ELR (cell line): ENCODE results near the gene UMPS.
"Not testable (repeated sequence)": the region's sequence is repeated elsewhere in the genome, so short reads cannot be mapped to it uniquely, and the experiment has no call there.

Experiments used
- DNase-seq: peaks from one replicate; pipeline ENCODE4 v3.0.0-alpha.2; 2015; ENCODE audit warnings: low read depth

The UMPS gene

GRCh38 chr3:124707223-124707622, 23.0 kb upstream of the UMPS start:
- DNase-seq, result not testable (repeated sequence)

- peak; percentile 59 for DNase-seq
These were observed 22.6 kb upstream of the UMPS start for GRCh38 chr3:124707656-124708062.

GRCh38 chr3:124714223-124714853, 15.9 kb upstream of the UMPS start:
- no peak for DNase-seq

GRCh38 chr3:124722589-124722988, 7.7 kb upstream of the UMPS start:
- DNase-seq, result no peak

- DNase-seq, result no peak
These were observed 667 bp downstream of the UMPS start for GRCh38 chr3:124730941-124731297.

- DNase-seq, result no peak
These were observed 1.5 kb downstream of the UMPS start for GRCh38 chr3:124731760-124732159.

GRCh38 chr3:124741027-124741426, 10.8 kb downstream of the UMPS start:
- DNase-seq, result no peak

- DNase-seq, result no peak
These were observed 15.5 kb downstream of the UMPS start for GRCh38 chr3:124745756-124746155.

GRCh38 chr3:124747111-124747981, 17.1 kb downstream of the UMPS start:
- DNase-seq, result no peak

- no peak for DNase-seq
These were observed 18.4 kb downstream of the UMPS start for GRCh38 chr3:124748560-124749198.

- DNase-seq, result not testable (repeated sequence)
These were observed 19.6 kb downstream of the UMPS start for GRCh38 chr3:124749877-124750276.

GRCh38 chr3:124751501-124751900, 21.2 kb downstream of the UMPS start:
- DNase-seq, result no peak

- no peak for DNase-seq
These were observed 21.8 kb downstream of the UMPS start for GRCh38 chr3:124752051-124752450.

- not testable (repeated sequence) for DNase-seq
These were observed 27.7 kb downstream of the UMPS start for GRCh38 chr3:124757926-124758325.

GRCh38 chr3:124758851-124759635, 28.8 kb downstream of the UMPS start:
- no peak for DNase-seq

GRCh38 chr3:124759666-124760401, 29.6 kb downstream of the UMPS start:
- DNase-seq, result peak; percentile 36

- DNase-seq, result peak; percentile 53
These were observed 30.3 kb downstream of the UMPS start for GRCh38 chr3:124760601-124761000.

- peak; percentile 86 for DNase-seq
These were observed 31.1 kb downstream of the UMPS start for GRCh38 chr3:124761250-124761796.

GRCh38 chr3:124761935-124762660, 31.8 kb downstream of the UMPS start:
- no peak for DNase-seq

- no peak for DNase-seq
These were observed 32.4 kb downstream of the UMPS start for GRCh38 chr3:124762661-124763011.

GRCh38 chr3:124763206-124763605, 33.0 kb downstream of the UMPS start:
- DNase-seq, result no peak
